ENCODE data around the gene TAP1. TPM values are rescaled to one million over a fixed set of nuclear protein-coding genes. Genes with fewer than 3 reads are reported as not detected.

The TAP1 gene
- total RNA-seq, 1 experiment from 2014 or later, result 13.6 TPM

DNA sequence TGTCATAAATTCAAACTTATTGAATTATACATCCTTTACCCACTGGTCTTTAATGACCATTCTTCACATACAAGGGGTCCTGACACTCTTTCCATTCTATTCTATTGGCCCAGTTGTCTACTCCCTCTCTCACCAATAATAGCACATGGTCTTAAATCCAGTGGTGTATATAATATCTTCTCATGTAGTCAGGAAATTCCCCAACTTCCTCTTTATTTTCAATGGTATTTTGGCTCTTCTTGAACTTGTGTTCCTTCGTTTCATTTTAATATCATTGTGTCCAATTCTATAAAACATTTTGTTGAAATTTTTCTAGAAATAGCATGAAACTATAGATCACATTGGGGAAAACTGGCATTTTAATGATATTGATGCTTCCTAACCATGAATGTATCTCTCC lies 37.3 kb upstream of the TAP1 start:
- ChIA-PET POLR2A (no interaction called here), CTCF (interaction anchor here (5.0 kb wide), 1 partner anchor 63 kb away, joined by 46 read pairs; the partner anchor contains the start of gene HLA-DMA)
- Mint-ChIP-seq H3K9me3 (no peaks in the 10 kb centered on the region), H3K4me1 (peaks cover 12% of the 10 kb centered on the region), H3K4me3 (no peak overlapping the region), H3K27me3 (ENCODE audit: low read depth) (peaks cover 5% of the 10 kb centered on the region; the same call in 1 of the 2 replicates), H3K36me3 (no peaks in the 10 kb centered on the region), H3K27ac (no peak overlapping the region)
- ATAC-seq (no peak), DNase-seq (ENCODE audit: low spot score) (no peak)
- TF ChIP-seq, protein P1, sequence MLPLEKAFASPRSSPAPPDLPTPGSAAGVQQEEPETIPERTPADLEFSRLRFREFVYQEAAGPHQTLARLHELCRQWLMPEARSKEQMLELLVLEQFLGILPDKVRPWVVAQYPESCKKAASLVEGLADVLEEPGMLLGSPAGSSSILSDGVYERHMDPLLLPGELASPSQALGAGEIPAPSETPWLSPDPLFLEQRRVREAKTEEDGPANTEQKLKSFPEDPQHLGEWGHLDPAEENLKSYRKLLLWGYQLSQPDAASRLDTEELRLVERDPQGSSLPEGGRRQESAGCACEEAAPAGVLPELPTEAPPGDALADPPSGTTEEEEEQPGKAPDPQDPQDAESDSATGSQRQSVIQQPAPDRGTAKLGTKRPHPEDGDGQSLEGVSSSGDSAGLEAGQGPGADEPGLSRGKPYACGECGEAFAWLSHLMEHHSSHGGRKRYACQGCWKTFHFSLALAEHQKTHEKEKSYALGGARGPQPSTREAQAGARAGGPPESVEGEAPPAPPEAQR (CRISPR knock-in tag; IDR thresholded peaks at IDR 0.05), result no peak
- TF ChIP-seq, protein P2, sequence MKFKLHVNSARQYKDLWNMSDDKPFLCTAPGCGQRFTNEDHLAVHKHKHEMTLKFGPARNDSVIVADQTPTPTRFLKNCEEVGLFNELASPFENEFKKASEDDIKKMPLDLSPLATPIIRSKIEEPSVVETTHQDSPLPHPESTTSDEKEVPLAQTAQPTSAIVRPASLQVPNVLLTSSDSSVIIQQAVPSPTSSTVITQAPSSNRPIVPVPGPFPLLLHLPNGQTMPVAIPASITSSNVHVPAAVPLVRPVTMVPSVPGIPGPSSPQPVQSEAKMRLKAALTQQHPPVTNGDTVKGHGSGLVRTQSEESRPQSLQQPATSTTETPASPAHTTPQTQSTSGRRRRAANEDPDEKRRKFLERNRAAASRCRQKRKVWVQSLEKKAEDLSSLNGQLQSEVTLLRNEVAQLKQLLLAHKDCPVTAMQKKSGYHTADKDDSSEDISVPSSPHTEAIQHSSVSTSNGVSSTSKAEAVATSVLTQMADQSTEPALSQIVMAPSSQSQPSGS (CRISPR knock-in tag; IDR thresholded peaks at IDR 0.05; ENCODE audit: borderline replicate concordance, low read depth), result no peak
- TF ChIP-seq SMAD4 (CRISPR knock-in tag; IDR thresholded peaks at IDR 0.05), result no peak
- no peak for TF ChIP-seq ELF4 (CRISPR knock-in tag; IDR thresholded peaks at IDR 0.05; ENCODE audit: low read depth)
- TF ChIP-seq, protein P3, sequence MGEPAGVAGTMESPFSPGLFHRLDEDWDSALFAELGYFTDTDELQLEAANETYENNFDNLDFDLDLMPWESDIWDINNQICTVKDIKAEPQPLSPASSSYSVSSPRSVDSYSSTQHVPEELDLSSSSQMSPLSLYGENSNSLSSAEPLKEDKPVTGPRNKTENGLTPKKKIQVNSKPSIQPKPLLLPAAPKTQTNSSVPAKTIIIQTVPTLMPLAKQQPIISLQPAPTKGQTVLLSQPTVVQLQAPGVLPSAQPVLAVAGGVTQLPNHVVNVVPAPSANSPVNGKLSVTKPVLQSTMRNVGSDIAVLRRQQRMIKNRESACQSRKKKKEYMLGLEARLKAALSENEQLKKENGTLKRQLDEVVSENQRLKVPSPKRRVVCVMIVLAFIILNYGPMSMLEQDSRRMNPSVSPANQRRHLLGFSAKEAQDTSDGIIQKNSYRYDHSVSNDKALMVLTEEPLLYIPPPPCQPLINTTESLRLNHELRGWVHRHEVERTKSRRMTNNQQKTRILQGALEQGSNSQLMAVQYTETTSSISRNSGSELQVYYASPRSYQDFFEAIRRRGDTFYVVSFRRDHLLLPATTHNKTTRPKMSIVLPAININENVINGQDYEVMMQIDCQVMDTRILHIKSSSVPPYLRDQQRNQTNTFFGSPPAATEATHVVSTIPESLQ (CRISPR knock-in tag; IDR thresholded peaks at IDR 0.05), result no peak

DNA sequence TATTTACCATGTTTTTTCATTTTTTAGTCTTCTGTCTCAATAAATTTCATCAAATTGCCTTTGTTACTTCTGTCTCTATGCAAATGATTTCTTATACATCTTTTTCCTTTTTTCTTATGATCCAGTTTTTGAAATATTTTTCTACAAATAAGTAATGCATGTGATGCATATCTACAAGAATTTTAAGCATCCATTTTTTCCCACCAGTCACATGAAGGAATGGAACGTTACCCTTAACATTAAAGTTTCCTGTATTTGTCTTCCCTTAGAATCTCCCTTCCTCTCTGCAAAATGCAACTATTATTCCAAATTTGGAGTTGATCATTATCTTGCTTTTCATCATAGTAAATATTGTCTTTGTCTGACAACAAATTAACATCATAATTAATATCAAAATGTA lies 36.0 kb upstream of the TAP1 start:
- no peaks in the 10 kb centered on the region for H3K36me3 Mint-ChIP-seq
- POLR2A ChIA-PET, result no interaction called here
- no peak overlapping the region for H3K4me3 Mint-ChIP-seq
- CTCF ChIA-PET, result no interaction called here
- peaks cover 5% of the 10 kb centered on the region; the same call in 1 of the 2 replicates for H3K27me3 Mint-ChIP-seq (ENCODE audit: low read depth)
- DNase-seq (ENCODE audit: low spot score), result no peak
- no peaks in the 10 kb centered on the region for H3K9me3 Mint-ChIP-seq
- no peak for ATAC-seq
- H3K4me1 Mint-ChIP-seq, result peaks cover 5% of the 10 kb centered on the region
- no peak for TF ChIP-seq ZNF232 (CRISPR knock-in tag; IDR thresholded peaks at IDR 0.05)
- no peak for TF ChIP-seq RELA (CRISPR knock-in tag; IDR thresholded peaks at IDR 0.05; ENCODE audit: borderline replicate concordance)
- no peak for TF ChIP-seq ATF1 (CRISPR knock-in tag; IDR thresholded peaks at IDR 0.05)
- TF ChIP-seq MXD4 (CRISPR knock-in tag; IDR thresholded peaks at IDR 0.05; ENCODE audit: borderline replicate concordance), result no peak
- TF ChIP-seq, protein P4, sequence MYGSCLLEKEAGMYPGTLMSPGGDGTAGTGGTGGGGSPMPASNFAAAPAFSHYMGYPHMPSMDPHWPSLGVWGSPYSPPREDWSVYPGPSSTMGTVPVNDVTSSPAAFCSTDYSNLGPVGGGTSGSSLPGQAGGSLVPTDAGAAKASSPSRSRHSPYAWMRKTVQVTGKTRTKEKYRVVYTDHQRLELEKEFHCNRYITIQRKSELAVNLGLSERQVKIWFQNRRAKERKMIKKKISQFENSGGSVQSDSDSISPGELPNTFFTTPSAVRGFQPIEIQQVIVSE (CRISPR knock-in tag; IDR thresholded peaks at IDR 0.05; ENCODE audit: borderline replicate concordance), result no peak
- TF ChIP-seq EMX1 (CRISPR knock-in tag; IDR thresholded peaks at IDR 0.05), result no peak
- TF ChIP-seq TEAD4 (CRISPR knock-in tag; IDR thresholded peaks at IDR 0.05), result no peak
- no peak for TF ChIP-seq RORB (CRISPR knock-in tag; IDR thresholded peaks at IDR 0.05)
- TF ChIP-seq, protein P5, sequence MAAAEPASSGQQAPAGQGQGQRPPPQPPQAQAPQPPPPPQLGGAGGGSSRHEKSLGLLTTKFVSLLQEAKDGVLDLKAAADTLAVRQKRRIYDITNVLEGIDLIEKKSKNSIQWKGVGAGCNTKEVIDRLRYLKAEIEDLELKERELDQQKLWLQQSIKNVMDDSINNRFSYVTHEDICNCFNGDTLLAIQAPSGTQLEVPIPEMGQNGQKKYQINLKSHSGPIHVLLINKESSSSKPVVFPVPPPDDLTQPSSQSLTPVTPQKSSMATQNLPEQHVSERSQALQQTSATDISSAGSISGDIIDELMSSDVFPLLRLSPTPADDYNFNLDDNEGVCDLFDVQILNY (CRISPR knock-in tag; IDR thresholded peaks at IDR 0.05), result no peak
- TF ChIP-seq OVOL2 (CRISPR knock-in tag; IDR thresholded peaks at IDR 0.05; ENCODE audit: borderline replicate concordance), result no peak
- no peak for TF ChIP-seq CREB1 (CRISPR knock-in tag; IDR thresholded peaks at IDR 0.05)
- no peak overlapping the region for H3K27ac Mint-ChIP-seq

DNA sequence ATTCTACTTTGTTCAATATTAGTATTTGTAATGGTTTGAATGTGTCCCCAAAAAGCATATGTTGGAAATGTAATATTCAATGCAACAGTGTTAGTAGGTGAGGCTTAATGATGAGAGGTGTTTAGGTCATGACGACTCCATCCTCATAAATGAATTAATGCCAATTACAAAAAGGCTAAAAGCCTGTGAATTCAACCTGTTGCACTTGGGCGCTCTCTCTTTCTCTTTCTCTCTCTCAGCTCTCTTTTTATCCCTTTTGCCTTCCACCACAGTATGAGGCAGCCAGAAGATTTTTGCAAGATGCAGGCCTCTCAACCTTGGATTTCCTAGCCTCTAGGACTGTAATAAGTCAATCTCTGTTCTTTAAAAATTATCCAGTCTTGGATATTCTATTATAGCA lies 35.1 kb upstream of the TAP1 start:
- no peaks in the 10 kb centered on the region for H3K9me3 Mint-ChIP-seq
- DNase-seq (ENCODE audit: low spot score) (no peak), ATAC-seq (no peak)
- H3K4me1 Mint-ChIP-seq, result peaks cover 5% of the 10 kb centered on the region
- peaks cover 7% of the 10 kb centered on the region for H3K27me3 Mint-ChIP-seq (ENCODE audit: low read depth)
- POLR2A ChIA-PET, result no interaction called here
- no peaks in the 10 kb centered on the region for H3K36me3 Mint-ChIP-seq
- H3K27ac Mint-ChIP-seq, result no peak overlapping the region
- H3K4me3 Mint-ChIP-seq, result no peak overlapping the region
- CTCF ChIA-PET, result interaction anchor here (0.9 to 1.0 kb wide), 2 partner anchors 18 to 65 kb away, joined by 3 read pairs; partner anchors contain the start of gene HLA-DMA
- TF ChIP-seq RORB (CRISPR knock-in tag; IDR thresholded peaks at IDR 0.05) (no peak), ESRRA (CRISPR knock-in tag; IDR thresholded peaks at IDR 0.05; ENCODE audit: borderline replicate concordance) (no peak), ELF4 (CRISPR knock-in tag; IDR thresholded peaks at IDR 0.05; ENCODE audit: low read depth) (no peak), ZNF317 (CRISPR knock-in tag; IDR thresholded peaks at IDR 0.05; ENCODE audit: borderline replicate concordance, low read depth) (no peak)
- TF ChIP-seq, protein P6, sequence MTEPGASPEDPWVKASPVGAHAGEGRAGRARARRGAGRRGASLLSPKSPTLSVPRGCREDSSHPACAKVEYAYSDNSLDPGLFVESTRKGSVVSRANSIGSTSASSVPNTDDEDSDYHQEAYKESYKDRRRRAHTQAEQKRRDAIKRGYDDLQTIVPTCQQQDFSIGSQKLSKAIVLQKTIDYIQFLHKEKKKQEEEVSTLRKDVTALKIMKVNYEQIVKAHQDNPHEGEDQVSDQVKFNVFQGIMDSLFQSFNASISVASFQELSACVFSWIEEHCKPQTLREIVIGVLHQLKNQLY (CRISPR knock-in tag; IDR thresholded peaks at IDR 0.05), result no peak
- TF ChIP-seq, protein P7, sequence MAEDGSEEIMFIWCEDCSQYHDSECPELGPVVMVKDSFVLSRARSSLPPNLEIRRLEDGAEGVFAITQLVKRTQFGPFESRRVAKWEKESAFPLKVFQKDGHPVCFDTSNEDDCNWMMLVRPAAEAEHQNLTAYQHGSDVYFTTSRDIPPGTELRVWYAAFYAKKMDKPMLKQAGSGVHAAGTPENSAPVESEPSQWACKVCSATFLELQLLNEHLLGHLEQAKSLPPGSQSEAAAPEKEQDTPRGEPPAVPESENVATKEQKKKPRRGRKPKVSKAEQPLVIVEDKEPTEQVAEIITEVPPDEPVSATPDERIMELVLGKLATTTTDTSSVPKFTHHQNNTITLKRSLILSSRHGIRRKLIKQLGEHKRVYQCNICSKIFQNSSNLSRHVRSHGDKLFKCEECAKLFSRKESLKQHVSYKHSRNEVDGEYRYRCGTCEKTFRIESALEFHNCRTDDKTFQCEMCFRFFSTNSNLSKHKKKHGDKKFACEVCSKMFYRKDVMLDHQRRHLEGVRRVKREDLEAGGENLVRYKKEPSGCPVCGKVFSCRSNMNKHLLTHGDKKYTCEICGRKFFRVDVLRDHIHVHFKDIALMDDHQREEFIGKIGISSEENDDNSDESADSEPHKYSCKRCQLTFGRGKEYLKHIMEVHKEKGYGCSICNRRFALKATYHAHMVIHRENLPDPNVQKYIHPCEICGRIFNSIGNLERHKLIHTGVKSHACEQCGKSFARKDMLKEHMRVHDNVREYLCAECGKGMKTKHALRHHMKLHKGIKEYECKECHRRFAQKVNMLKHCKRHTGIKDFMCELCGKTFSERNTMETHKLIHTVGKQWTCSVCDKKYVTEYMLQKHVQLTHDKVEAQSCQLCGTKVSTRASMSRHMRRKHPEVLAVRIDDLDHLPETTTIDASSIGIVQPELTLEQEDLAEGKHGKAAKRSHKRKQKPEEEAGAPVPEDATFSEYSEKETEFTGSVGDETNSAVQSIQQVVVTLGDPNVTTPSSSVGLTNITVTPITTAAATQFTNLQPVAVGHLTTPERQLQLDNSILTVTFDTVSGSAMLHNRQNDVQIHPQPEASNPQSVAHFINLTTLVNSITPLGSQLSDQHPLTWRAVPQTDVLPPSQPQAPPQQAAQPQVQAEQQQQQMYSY (CRISPR knock-in tag; IDR thresholded peaks at IDR 0.05), result no peak
